Activated CD4-positive, CD25-positive, alpha-beta regulatory T cell (primary cell): Measurements from ENCODE around the gene FZR1.
A peak's percentile ranks its signal among the peaks of the same experiment; 100 is the strongest.
"Not testable (repeated sequence)": the region's sequence is repeated elsewhere in the genome, so short reads cannot be mapped to it uniquely, and the experiment has no call there.

Experiments
- DNase-seq, 4 experiments: peaks; one replicate each; lab custom pipeline; 2025; lab: John Stamatoyannopoulos, UW

FZR1 gene

GRCh38 chr19:3573858-3574637, 67.9 kb downstream of the FZR1 start:
- peak; percentile 42 to 62 (median 51) for DNase-seq

- no peak for DNase-seq
Measured at GRCh38 chr19:3575260-3575741, 69.2 kb downstream of the FZR1 start.

- no peak for DNase-seq
Measured at GRCh38 chr19:3575949-3576673, 70.0 kb downstream of the FZR1 start.

GRCh38 chr19:3576696-3577443, 70.8 kb downstream of the FZR1 start:
- DNase-seq: no peak

- DNase-seq: no peak
Measured at GRCh38 chr19:3577723-3578344, 71.7 kb downstream of the FZR1 start.

- DNase-seq: no peak
Measured at GRCh38 chr19:3578390-3578789, 72.3 kb downstream of the FZR1 start.

- no peak for DNase-seq
Measured at GRCh38 chr19:3580156-3580934, 74.2 kb downstream of the FZR1 start.

- not testable (repeated sequence) for DNase-seq
Measured at GRCh38 chr19:3581792-3582191, 75.7 kb downstream of the FZR1 start.

- not testable (repeated sequence) for DNase-seq
Measured at GRCh38 chr19:3584036-3584802, 78.1 kb downstream of the FZR1 start.

- DNase-seq: no peak
Measured at GRCh38 chr19:3585301-3586126, 79.4 kb downstream of the FZR1 start, which contains the start of gene GIPC3. Gene GIPC3 (plus strand): TSS chr19:3585478. CDS start chr19:3585598, 120 bp downstream.

GRCh38 chr19:3586127-3586626, 80.1 kb downstream of the FZR1 start:
- peak in 2 of 4 experiments; percentile 19 to 28 for DNase-seq

GRCh38 chr19:3586707-3587346, 80.7 kb downstream of the FZR1 start:
- DNase-seq: no peak
